Smooth muscle cell (in vitro differentiated cells): ENCODE results near the gene SLMAP. TPM values are rescaled to one million over a fixed set of nuclear protein-coding genes. Genes with fewer than 3 reads are reported as not detected.
A peak's percentile ranks its signal among the peaks of the same experiment; 100 is the strongest.

ENCODE experiments used
- DNase-seq: peaks from one replicate; lab custom pipeline; 2025; ENCODE audit not compliant: unreplicated experiment; lab: John Stamatoyannopoulos, UW
- H2AFZ ChIP-seq: fragments of 200-600 bp; sonication (generic); 2 replicates; pipeline ENCODE4 v1.6.0; 2016; ENCODE audit warnings: antibody characterized with exemption, low read depth, mild to moderate bottlenecking
- H3F3A ChIP-seq: fragments of 200-600 bp; sonication (generic); 2 replicates; pipeline ENCODE4 v1.6.0; 2017; ENCODE audit warnings: antibody characterized with exemption, low read depth
- H3K27ac ChIP-seq: fragments of 200-600 bp; sonication (generic); 2 replicates; pipeline ENCODE4 v1.5.1; 2016; ENCODE audit warnings: low read depth, mild to moderate bottlenecking
- H3K27me3 ChIP-seq: fragments of 200-600 bp; sonication (generic); 2 replicates; pipeline ENCODE4 v1.6.1; 2016; ENCODE audit warnings: low read depth, mild to moderate bottlenecking
- H3K36me3 ChIP-seq: fragments of 200-600 bp; sonication (generic); 2 replicates; pipeline ENCODE4 v1.5.1; 2016; ENCODE audit warnings: low read depth
- H3K4me1 ChIP-seq: fragments of 200-600 bp; sonication (generic); 2 replicates; pipeline ENCODE4 v1.5.1; 2016; ENCODE audit warnings: low read depth
- H3K4me2 ChIP-seq: fragments of 200-600 bp; sonication (generic); 2 replicates; pipeline ENCODE4 v1.6.0; 2016; ENCODE audit warnings: mild to moderate bottlenecking
- H3K4me3 ChIP-seq: fragments of 200-600 bp; sonication (generic); 2 replicates; pipeline ENCODE4 v1.5.1; 2016; ENCODE audit warnings: mild to moderate bottlenecking
- H3K79me2 ChIP-seq: fragments of 200-600 bp; sonication (generic); 2 replicates; pipeline ENCODE4 v1.6.0; 2016; ENCODE audit warnings: low read depth, mild to moderate bottlenecking
- H3K9ac ChIP-seq: fragments of 200-600 bp; sonication (generic); 2 replicates; pipeline ENCODE4 v1.6.0; 2016; ENCODE audit warnings: low read depth
- H3K9me3 ChIP-seq: fragments of 200-600 bp; sonication (generic); replicated peaks from 2 replicates; pipeline ENCODE4 v1.5.1; 2016; ENCODE audit warnings: low read depth
- H4K20me1 ChIP-seq: fragments of 200-600 bp; sonication (generic); 2 replicates; pipeline ENCODE4 v1.6.0; 2016; ENCODE audit warnings: low read depth
- WGBS: methylation state at CpG from one replicate; pipeline ENCODE4 v1.1.7; 2016; ENCODE audit warnings: low lambda C conversion rate; 5-methylcytosine and 5-hydroxymethylcytosine counted together
- polyA plus RNA-seq: library from polyadenylated mRNA; unstranded; fragments of >200 nt; fragmentation: Nextera tagmentation; extraction: Ambion mirVana; gene quantifications from 2 replicates; pipeline ENCODE4 v1.2.1, GENCODE V29; 2016
- total RNA-seq: library from RNA; depleted of rRNA; stranded (reverse); fragments of >200 nt; gene quantifications from 2 replicates; pipeline ENCODE4 v1.2.3, GENCODE V29; 2014
- TF ChIP-seq, protein P1 (sequence below): fragments of 200-600 bp; sonication (generic); IDR thresholded peaks from 2 replicates; pipeline ENCODE4 v1.5.1; 2017; ENCODE audit warnings: borderline replicate concordance, mild to moderate bottlenecking, antibody characterized with exemption; ENCODE audit not compliant: insufficient read depth, poor library complexity, severe bottlenecking

Gene SLMAP
- total and polyA plus RNA-seq, 2 experiments from 2014 or later: 19.9 to 42.8 TPM

DNA sequence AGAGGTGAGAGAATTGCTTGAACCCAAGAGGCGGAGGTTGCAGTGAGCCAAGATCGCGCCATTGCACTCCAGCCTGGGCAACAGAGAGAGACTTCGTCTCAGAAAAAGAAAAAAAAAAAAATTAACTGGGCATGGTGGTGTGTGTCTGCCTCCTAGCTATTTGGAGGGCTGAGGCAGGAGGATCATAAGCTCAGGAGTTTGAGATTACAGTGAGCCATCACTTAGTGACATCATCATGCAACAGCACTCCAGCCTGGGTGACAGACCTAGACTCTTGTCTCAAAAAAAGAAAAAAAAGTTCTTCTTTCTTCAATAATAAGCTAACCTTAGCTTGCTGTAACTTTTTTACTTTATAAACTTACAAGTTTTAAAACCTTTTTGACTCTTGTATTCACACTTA lies 99.8 kb downstream of the SLMAP start:
- DNase-seq: no peak

DNA sequence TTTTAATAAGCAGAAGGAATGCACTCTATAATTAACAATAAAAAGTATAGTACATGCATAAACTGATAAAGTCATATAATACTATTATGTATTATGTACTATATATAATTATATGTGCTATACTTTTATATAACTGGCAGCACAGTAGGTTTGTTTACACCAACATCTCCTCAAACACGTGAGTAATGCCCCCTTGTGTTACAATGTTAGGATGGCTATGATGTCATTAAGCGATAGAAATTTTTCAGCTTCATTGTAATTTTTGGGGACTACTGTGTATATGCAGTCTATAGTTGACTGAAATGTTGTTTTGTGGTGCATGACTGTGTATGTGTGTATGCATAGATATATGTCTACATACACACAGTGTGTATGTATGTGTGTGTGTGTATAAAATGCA lies 100.6 kb downstream of the SLMAP start:
- no peak for DNase-seq
- TF ChIP-seq, protein P1, sequence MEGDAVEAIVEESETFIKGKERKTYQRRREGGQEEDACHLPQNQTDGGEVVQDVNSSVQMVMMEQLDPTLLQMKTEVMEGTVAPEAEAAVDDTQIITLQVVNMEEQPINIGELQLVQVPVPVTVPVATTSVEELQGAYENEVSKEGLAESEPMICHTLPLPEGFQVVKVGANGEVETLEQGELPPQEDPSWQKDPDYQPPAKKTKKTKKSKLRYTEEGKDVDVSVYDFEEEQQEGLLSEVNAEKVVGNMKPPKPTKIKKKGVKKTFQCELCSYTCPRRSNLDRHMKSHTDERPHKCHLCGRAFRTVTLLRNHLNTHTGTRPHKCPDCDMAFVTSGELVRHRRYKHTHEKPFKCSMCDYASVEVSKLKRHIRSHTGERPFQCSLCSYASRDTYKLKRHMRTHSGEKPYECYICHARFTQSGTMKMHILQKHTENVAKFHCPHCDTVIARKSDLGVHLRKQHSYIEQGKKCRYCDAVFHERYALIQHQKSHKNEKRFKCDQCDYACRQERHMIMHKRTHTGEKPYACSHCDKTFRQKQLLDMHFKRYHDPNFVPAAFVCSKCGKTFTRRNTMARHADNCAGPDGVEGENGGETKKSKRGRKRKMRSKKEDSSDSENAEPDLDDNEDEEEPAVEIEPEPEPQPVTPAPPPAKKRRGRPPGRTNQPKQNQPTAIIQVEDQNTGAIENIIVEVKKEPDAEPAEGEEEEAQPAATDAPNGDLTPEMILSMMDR: peak; percentile 37
- no peak overlapping the region for H2AFZ ChIP-seq

More for the DNA sequence above, 99.8 kb downstream of the SLMAP start:
- 78% methylated on average over 4 of the region's 4 CpGs for WGBS
- no peaks in the 10 kb centered on the region for H3K79me2 ChIP-seq
- no peak overlapping the region for H3K4me3 ChIP-seq
- peak overlapping the region; percentile 66 for H3K27ac ChIP-seq
- peak overlapping the region; percentile 22 for H3K4me2 ChIP-seq
- peaks cover 4% of the 10 kb centered on the region for H4K20me1 ChIP-seq
- no peaks in the 10 kb centered on the region for H3K9me3 ChIP-seq
- no peaks in the 10 kb centered on the region for H3F3A ChIP-seq
- H2AFZ ChIP-seq: no peak overlapping the region
- peak overlapping the region; percentile 43 for H3K9ac ChIP-seq
- H3K4me1 ChIP-seq: no peaks in the 10 kb centered on the region
- no peaks in the 10 kb centered on the region for H3K27me3 ChIP-seq
- H3K36me3 ChIP-seq: peaks cover 11% of the 10 kb centered on the region
- TF ChIP-seq, protein P1: no peak

DNA sequence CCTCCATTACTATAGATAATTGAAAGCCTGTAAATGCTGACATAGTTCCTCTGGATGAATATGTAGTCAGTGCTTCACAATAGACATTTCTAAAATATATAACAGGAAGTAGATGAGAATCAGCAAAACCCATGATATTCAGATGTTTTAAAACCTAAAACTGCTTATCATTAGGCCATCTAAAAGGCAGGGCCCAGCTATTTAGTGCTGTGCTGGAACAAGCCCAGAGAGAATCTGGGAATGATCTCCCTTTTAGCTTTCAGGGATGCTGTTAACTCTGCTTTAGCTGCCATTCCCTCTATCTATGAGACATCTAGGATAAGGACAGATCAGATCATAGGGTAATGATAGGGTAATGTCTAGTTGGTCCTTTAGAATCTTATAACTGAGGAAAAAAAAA lies 106.8 kb downstream of the SLMAP start:
- Histone ChIP-seq H2AFZ (no peak overlapping the region), H3K27ac (no peak overlapping the region), H3K9me3 (no peaks in the 10 kb centered on the region), H3K4me1 (no peaks in the 10 kb centered on the region), H3K27me3 (no peaks in the 10 kb centered on the region), H3K4me3 (no peak overlapping the region), H3F3A (no peaks in the 10 kb centered on the region), H4K20me1 (no peaks in the 10 kb centered on the region), H3K9ac (no peak overlapping the region), H3K79me2 (no peaks in the 10 kb centered on the region), H3K36me3 (peaks cover 9% of the 10 kb centered on the region), H3K4me2 (no peak overlapping the region)
- DNase-seq: no peak
- TF ChIP-seq, protein P1: no peak

More for the DNA sequence above, 100.6 kb downstream of the SLMAP start:
- Histone ChIP-seq H3K9ac (no peak overlapping the region), H3K27ac (peak overlapping the region; percentile 57), H3K9me3 (no peaks in the 10 kb centered on the region), H3K4me3 (no peak overlapping the region), H3K36me3 (peaks cover 11% of the 10 kb centered on the region), H3K79me2 (no peaks in the 10 kb centered on the region), H3K27me3 (no peaks in the 10 kb centered on the region), H3K4me2 (no peak overlapping the region), H4K20me1 (peaks cover 4% of the 10 kb centered on the region), H3F3A (no peaks in the 10 kb centered on the region), H3K4me1 (no peaks in the 10 kb centered on the region)
- WGBS: 66% methylated on average over 2 of the region's 2 CpGs

DNA sequence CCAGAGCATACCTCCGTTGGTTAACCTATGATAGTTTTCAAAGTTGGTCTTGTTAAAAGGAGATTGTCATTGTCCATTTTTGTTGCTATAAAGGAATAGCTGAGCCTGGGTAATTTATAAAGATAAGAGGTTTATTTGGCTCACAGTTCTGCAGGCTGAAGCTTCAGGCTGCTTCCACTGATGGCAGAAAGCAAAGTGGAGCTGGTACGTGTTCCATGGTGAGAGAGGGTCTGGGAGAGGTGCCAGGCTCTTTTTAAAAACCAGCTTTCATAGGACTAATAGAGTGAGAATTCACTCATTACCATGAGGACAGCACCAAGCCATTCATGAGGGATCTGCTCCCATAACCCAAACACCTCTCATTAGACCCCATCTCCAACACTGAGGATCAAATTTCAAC lies 107.3 kb downstream of the SLMAP start:
- H3K4me3 ChIP-seq: no peak overlapping the region
- H4K20me1 ChIP-seq: no peaks in the 10 kb centered on the region
- no peaks in the 10 kb centered on the region for H3F3A ChIP-seq
- TF ChIP-seq, protein P1: no peak
- H3K36me3 ChIP-seq: peaks cover 4% of the 10 kb centered on the region
- WGBS: 94% methylated on average over 2 of the region's 2 CpGs
- H2AFZ ChIP-seq: no peak overlapping the region
- no peaks in the 10 kb centered on the region for H3K79me2 ChIP-seq
- no peak overlapping the region for H3K4me2 ChIP-seq
- DNase-seq: no peak
- H3K9ac ChIP-seq: no peak overlapping the region
- H3K9me3 ChIP-seq: no peaks in the 10 kb centered on the region
- no peaks in the 10 kb centered on the region for H3K4me1 ChIP-seq
- no peaks in the 10 kb centered on the region for H3K27me3 ChIP-seq
- no peak overlapping the region for H3K27ac ChIP-seq
